GM13976 (cell line): ENCODE results near the gene ZDHHC20.

ENCODE experiments used
- DNase-seq: peaks from one replicate; pipeline ENCODE4 v3.0.0; 2012; ENCODE audit warnings: low spot score
- CTCF ChIP-seq: IDR thresholded peaks from 2 replicates; pipeline ENCODE4 v1.5.1; 2012; ENCODE audit warnings: borderline replicate concordance, mild to moderate bottlenecking; ENCODE audit not compliant: insufficient read depth; ENCODE audit errors: extremely low read depth, missing control alignments, control extremely low read depth
- in situ Hi-C: fragments of 300-500 bp; cut with MboI; formaldehyde crosslinking; loops from one replicate; pipeline ENCODE4 v1.12.0; 2022; ENCODE audit warnings: low sequenced_read_pairs, mixed read lengths, inconsistent platforms; ENCODE audit not compliant: unreplicated experiment

The ZDHHC20 gene

GRCh38 chr13:21371011-21371410, 88.1 kb downstream of the ZDHHC20 start:
- no peak for DNase-seq
- in situ Hi-C loops, result no loop called here
- no peak for TF ChIP-seq CTCF

- no peak for TF ChIP-seq CTCF
- DNase-seq, result no peak
- in situ Hi-C loops, result no loop called here
These were observed 93.5 kb downstream of the ZDHHC20 start for GRCh38 chr13:21365574-21365973.

GRCh38 chr13:21364916-21365315, 94.2 kb downstream of the ZDHHC20 start:
- in situ Hi-C loops, result no loop called here
- no peak for TF ChIP-seq CTCF

GRCh38 chr13:21364357-21364756, 94.7 kb downstream of the ZDHHC20 start:
- TF ChIP-seq CTCF, result no peak
- no peak for DNase-seq
- in situ Hi-C loops, result no loop called here

More at GRCh38 chr13:21364916-21365315, 94.2 kb downstream of the ZDHHC20 start:
- DNase-seq, result no peak

GRCh38 chr13:21362741-21363140, 96.4 kb downstream of the ZDHHC20 start:
- DNase-seq, result no peak
- in situ Hi-C loops, result no loop called here

GRCh38 chr13:21361706-21362105, 97.4 kb downstream of the ZDHHC20 start:
- TF ChIP-seq CTCF, result no peak
- DNase-seq, result no peak
- in situ Hi-C loops, result no loop called here

More at GRCh38 chr13:21362741-21363140, 96.4 kb downstream of the ZDHHC20 start:
- TF ChIP-seq CTCF, result no peak

GRCh38 chr13:21361123-21361522, 98.0 kb downstream of the ZDHHC20 start:
- DNase-seq, result no peak
- in situ Hi-C loops, result no loop called here
- TF ChIP-seq CTCF, result no peak
